ENCODE results near the gene TMEM31. TPM values are rescaled to one million over a fixed set of nuclear protein-coding genes. Genes with fewer than 3 reads are reported as not detected.

TMEM31 gene, protein sequence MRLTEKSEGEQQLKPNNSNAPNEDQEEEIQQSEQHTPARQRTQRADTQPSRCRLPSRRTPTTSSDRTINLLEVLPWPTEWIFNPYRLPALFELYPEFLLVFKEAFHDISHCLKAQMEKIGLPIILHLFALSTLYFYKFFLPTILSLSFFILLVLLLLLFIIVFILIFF
- total RNA-seq, result not detected in 2 replicates
- long read RNA-seq, result 0 reads

DNA sequence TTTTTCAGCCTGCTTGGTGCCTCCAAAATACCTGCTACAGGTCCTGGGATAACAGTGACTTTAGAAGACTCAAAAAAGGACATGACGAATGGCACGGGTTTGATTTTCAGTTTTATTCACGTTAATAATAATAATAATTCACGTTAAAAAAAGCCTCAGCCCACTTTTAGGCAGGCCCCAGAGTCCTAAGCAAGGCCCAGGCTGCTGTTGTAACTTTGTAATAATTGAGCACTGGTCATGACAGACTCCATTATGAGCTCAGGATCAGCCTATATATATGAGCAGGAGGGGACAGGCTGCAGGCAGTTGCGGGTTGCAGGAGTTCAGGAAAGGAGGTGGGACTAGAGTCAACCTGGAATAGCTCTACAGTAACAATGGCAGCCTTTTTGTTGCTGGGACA lies at the start of gene TMEM31:
Gene TMEM31 (plus strand): TSS at position 301 of the 400 bp plus-strand sequence. CDS start 1,350 bp downstream, outside the sequence.
- no peaks in the 10 kb centered on the region for H3K27me3 Mint-ChIP-seq (ENCODE audit: unreplicated experiment)
- DNase-seq (ENCODE audit: extremely low spot score, unreplicated experiment), result no peak
- no peak within 1 kb of the TSS for H3K27ac Mint-ChIP-seq (ENCODE audit: unreplicated experiment)
- H3K4me1 Mint-ChIP-seq (ENCODE audit: unreplicated experiment), result no peaks in the 10 kb centered on the region
- TF ChIP-seq, protein P1, sequence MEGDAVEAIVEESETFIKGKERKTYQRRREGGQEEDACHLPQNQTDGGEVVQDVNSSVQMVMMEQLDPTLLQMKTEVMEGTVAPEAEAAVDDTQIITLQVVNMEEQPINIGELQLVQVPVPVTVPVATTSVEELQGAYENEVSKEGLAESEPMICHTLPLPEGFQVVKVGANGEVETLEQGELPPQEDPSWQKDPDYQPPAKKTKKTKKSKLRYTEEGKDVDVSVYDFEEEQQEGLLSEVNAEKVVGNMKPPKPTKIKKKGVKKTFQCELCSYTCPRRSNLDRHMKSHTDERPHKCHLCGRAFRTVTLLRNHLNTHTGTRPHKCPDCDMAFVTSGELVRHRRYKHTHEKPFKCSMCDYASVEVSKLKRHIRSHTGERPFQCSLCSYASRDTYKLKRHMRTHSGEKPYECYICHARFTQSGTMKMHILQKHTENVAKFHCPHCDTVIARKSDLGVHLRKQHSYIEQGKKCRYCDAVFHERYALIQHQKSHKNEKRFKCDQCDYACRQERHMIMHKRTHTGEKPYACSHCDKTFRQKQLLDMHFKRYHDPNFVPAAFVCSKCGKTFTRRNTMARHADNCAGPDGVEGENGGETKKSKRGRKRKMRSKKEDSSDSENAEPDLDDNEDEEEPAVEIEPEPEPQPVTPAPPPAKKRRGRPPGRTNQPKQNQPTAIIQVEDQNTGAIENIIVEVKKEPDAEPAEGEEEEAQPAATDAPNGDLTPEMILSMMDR (IDR thresholded peaks at IDR 0.05), result no peak
- no peaks in the 10 kb centered on the region for H3K36me3 Mint-ChIP-seq (ENCODE audit: unreplicated experiment)
- no peaks in the 10 kb centered on the region for H3K9me3 Mint-ChIP-seq (ENCODE audit: unreplicated experiment)
- no peak within 1 kb of the TSS for H3K4me3 Mint-ChIP-seq (ENCODE audit: unreplicated experiment)

DNA sequence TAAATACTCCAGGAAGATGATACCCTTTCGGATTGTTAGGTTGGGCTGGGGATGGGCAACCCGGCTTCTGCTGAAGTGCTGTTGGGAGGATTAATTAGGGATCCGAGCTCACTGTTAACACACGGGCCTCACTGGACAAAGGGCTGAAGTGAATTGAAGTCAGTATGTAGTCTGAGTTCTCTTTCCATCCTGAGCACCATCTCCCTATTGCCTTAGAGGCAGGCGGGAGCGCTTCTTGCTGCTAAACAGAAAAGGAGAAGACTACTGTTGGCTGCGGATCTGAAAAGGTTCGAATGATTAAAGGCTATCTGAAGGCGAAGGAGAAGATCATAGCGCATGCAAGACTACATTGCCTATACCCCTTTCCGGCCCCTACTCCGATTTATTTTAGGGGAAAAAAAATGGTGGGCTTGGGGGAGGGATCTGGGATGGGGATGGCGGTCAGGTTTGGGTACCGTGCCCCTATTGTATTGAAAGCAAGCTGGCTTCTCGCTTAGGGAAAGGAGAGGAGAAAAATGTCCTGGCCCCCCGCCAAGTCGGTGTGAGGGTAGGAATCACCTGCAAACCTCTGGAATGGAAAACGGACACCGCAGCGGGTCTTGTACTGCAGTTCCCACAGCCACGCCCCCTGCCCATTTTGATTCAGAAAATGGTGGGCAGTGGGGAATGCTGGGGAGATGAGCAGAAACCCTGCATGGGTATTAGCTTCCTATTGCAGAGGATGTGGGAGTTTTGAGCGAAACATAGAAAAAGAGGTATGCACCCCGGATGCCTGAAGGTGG lies 46.5 kb upstream of the TMEM31 start:
- peak overlapping the region; percentile 6 for H3K4me3 Mint-ChIP-seq (ENCODE audit: unreplicated experiment)
- no peaks in the 10 kb centered on the region for H3K36me3 Mint-ChIP-seq (ENCODE audit: unreplicated experiment)
- no peak for DNase-seq (ENCODE audit: extremely low spot score, unreplicated experiment)
- no peaks in the 10 kb centered on the region for H3K27me3 Mint-ChIP-seq (ENCODE audit: unreplicated experiment)
- H3K9me3 Mint-ChIP-seq (ENCODE audit: unreplicated experiment), result no peaks in the 10 kb centered on the region
- H3K4me1 Mint-ChIP-seq (ENCODE audit: unreplicated experiment), result no peaks in the 10 kb centered on the region
- TF ChIP-seq, protein P1 (IDR thresholded peaks at IDR 0.05), result no peak
- no peak overlapping the region for H3K27ac Mint-ChIP-seq (ENCODE audit: unreplicated experiment)

DNA sequence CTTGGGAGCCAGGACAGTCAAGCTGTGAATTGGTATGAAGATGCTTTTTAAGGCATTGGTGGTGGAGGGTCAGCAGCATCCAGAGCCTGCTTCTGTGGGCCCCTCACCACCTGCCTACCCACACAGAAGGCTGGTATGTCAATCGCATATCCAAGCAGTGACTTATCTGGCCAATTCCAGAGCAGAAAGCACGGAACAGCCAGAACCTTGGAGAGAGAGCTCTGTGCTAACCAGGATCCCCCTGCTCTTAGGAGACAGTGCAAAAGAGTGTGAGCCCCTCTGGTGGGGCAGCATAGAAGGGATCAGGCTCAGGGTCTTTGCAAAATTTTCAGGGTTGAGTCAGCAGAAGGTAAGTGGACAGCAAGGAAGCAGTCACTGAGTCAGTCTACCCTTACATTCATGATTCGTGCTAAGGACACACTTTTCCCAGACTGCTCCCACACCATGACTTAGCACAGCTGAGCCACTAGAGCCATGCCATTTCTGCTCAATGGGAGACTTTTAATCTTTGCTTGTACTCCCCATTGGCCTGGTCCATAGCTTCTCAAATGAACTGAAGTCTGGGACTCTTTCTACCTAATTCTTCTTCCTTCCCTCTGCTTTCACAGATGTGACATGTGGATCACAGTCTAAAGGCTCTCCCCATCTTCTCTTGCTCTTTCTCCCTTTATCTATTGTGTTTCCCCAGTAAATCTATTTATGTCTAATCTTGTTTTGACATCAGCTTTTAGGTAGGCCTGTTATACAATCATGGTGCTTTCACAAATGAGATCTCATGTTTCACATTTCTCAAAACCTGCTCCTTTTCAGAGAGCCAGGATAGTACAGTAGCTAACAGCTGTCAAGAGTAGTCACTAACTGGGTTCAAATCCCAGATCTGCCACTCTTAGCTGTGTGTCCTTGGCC lies 44.3 kb upstream of the TMEM31 start:
- H3K27me3 Mint-ChIP-seq (ENCODE audit: unreplicated experiment), result no peaks in the 10 kb centered on the region
- H3K4me3 Mint-ChIP-seq (ENCODE audit: unreplicated experiment), result no peak overlapping the region
- H3K4me1 Mint-ChIP-seq (ENCODE audit: unreplicated experiment), result no peaks in the 10 kb centered on the region
- H3K9me3 Mint-ChIP-seq (ENCODE audit: unreplicated experiment), result no peaks in the 10 kb centered on the region
- TF ChIP-seq, protein P1 (IDR thresholded peaks at IDR 0.05), result no peak
- DNase-seq (ENCODE audit: extremely low spot score, unreplicated experiment), result no peak
- H3K36me3 Mint-ChIP-seq (ENCODE audit: unreplicated experiment), result no peaks in the 10 kb centered on the region
- H3K27ac Mint-ChIP-seq (ENCODE audit: unreplicated experiment), result no peak overlapping the region

DNA sequence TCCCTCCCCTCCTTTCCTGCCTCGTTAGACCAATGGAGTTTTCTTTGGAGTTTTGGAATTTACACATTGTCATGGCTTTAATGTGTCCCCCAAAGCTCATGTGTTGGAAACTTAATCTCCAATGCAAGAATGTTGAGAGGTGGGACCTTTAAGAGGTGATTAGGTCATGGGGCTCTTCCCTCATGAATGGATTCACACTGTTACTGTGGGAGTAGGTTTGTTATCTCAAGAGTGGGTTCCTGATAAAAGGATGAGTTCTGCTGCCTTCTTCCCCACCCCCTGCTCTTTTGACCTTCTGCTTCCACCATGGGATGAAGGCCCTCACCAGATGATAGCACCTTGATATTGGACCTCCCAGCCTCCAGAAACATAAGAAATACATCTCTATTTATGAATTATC lies 41.0 kb upstream of the TMEM31 start:
- DNase-seq (ENCODE audit: extremely low spot score, unreplicated experiment), result no peak
- no peaks in the 10 kb centered on the region for H3K27me3 Mint-ChIP-seq (ENCODE audit: unreplicated experiment)
- H3K4me1 Mint-ChIP-seq (ENCODE audit: unreplicated experiment), result no peaks in the 10 kb centered on the region
- no peaks in the 10 kb centered on the region for H3K9me3 Mint-ChIP-seq (ENCODE audit: unreplicated experiment)
- TF ChIP-seq, protein P1 (IDR thresholded peaks at IDR 0.05), result no peak
- H3K27ac Mint-ChIP-seq (ENCODE audit: unreplicated experiment), result no peak overlapping the region
- no peak overlapping the region for H3K4me3 Mint-ChIP-seq (ENCODE audit: unreplicated experiment)
- no peaks in the 10 kb centered on the region for H3K36me3 Mint-ChIP-seq (ENCODE audit: unreplicated experiment)
